Activated T-cell treated with anti-CD3 and anti-CD28 coated beads for 48 hours (primary cell): ENCODE data around the gene ZNF784.

Experiments used
- DNase-seq: peaks from one replicate; pipeline ENCODE4 v3.0.0-alpha.2; 2020; ENCODE audit warnings: low read depth

ZNF784 gene

DNA sequence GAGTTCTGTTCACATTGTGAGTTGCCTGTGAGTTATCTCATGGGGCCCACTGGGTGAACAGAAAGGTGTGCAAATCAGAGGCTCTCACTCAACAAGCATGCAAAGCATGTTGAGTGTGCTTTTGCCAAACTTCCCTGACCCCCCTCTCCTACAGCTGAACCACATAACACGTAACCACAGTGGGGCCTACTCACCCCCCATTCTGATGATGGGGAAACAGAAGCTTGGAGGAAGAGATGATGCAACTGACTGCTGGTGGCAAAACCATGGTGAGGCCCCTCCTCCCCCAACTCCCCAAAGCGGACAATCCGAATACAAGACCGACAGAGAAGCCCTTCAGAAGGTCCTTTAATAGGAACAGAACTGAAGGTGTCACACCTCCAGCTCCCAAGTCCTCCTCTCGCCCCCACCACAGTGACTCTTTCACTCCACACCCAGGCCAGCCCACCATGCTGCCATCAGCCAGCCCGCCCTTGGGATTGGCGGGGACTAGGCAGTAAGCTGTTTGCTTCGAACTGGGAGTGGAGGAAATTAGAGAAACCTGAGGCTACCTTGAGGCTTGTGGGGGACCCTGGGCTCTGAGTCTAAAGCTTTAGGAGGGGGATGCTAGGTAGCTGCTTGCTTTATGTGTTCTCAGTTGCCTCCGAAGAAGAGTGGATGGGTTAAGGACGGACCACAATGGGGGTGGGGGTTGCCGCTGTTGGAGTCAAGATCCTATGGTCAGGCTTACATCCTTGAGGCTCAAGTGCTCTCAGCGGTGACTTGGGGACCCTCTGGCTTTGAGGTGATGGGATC lies 3.8 kb downstream of the ZNF784 start:
- no peak for DNase-seq

DNA sequence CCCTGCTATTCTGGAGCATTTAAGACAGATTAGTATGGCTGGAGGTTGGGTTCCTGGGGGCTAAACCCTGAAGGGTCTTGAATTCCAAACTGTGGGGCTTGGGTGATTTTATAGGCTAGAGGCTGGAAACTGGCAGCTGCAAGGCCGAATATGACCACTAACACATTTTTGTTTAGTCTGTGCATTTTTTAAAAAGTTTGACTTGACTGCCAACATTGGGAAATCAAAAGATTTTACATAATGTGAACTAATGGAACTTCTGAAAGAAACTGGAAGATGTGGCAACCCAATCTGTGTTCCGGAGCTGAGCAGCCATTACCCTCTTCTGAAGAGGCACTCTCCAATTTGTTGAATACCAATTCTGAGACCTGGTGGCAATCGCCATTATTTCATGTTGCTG lies 5.1 kb downstream of the ZNF784 start:
- no peak for DNase-seq

DNA sequence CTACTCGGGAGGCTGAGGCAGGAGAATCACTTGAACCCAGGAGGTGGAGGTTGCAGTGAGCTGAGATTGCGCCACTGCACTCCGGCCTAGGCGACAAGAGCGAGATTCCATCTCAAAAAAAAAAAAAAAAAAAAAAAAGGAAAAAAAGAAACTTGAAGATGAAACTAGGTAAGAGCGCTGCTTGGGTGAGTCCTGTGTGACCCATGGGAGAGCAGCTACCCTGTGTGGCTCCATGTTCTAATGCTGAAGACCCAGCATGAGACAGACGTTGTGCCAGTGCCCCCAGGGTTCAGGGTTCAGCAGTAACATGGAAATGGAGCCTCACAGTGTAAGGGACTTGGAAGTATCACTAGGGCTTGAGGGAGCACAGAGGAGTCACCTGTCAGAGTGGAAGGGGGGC lies 5.9 kb downstream of the ZNF784 start:
- DNase-seq = no peak

DNA sequence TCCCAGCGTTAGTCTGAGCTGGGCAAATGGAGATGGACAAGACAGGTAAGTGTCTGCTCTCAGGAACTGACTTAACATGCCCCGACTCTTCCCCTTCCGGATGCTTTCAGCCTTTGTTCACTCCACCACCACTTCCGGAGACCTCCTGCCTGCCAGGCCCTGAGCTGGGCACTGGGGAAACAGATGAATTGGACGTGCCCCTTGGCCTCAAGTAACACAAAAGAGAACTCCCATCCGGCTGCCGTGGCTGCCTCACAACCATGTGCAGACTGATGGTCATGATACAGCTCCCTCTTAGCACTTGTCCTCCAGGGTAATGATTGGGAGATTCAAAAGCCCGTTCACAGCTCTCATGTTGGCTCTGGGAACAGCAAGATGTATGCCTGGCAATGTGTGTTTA lies 6.9 kb downstream of the ZNF784 start:
- DNase-seq = no peak

DNA sequence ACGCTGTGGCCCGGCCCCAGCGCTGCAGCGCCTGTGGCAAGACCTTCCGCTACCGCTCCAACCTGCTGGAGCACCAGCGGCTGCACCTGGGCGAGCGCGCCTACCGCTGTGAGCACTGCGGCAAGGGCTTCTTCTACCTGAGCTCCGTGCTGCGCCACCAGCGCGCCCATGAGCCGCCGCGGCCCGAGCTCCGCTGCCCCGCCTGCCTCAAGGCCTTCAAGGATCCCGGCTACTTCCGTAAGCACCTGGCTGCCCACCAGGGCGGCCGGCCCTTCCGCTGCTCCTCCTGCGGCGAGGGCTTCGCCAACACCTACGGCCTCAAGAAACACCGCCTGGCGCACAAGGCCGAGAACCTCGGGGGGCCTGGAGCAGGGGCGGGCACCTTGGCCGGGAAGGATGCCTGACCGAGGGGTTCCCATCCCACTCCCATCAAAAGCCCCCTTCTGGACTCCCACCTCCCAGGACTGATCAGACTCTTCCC lies 7.9 kb downstream of the ZNF784 start:
- DNase-seq = no peak

DNA sequence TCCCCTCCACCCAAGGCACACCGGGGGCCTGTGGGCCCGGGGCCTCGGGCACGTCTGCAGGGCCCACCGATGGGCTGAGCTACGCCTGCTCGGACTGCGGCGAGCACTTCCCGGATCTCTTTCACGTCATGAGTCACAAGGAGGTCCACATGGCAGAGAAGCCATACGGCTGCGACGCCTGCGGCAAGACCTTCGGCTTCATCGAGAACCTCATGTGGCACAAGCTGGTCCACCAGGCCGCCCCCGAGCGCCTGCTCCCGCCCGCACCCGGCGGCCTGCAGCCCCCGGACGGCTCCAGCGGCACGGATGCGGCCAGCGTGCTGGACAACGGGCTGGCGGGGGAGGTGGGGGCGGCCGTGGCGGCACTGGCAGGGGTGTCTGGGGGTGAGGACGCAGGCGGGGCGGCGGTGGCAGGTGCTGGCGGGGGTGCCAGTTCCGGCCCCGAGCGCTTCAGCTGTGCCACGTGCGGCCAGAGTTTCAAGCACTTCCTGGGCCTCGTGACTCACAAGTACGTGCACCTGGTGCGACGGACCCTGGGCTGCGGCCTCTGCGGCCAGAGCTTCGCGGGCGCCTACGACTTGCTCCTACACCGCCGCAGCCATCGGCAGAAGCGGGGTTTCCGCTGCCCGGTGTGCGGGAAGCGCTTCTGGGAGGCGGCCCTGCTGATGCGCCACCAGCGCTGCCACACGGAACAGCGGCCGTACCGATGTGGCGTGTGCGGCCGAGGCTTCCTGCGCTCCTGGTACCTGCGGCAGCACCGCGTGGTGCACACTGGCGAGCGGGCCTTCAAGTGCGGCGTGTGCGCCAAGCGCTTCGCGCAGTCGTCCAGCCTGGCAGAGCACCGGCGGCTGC lies 8.6 kb downstream of the ZNF784 start:
- no peak for DNase-seq

DNA sequence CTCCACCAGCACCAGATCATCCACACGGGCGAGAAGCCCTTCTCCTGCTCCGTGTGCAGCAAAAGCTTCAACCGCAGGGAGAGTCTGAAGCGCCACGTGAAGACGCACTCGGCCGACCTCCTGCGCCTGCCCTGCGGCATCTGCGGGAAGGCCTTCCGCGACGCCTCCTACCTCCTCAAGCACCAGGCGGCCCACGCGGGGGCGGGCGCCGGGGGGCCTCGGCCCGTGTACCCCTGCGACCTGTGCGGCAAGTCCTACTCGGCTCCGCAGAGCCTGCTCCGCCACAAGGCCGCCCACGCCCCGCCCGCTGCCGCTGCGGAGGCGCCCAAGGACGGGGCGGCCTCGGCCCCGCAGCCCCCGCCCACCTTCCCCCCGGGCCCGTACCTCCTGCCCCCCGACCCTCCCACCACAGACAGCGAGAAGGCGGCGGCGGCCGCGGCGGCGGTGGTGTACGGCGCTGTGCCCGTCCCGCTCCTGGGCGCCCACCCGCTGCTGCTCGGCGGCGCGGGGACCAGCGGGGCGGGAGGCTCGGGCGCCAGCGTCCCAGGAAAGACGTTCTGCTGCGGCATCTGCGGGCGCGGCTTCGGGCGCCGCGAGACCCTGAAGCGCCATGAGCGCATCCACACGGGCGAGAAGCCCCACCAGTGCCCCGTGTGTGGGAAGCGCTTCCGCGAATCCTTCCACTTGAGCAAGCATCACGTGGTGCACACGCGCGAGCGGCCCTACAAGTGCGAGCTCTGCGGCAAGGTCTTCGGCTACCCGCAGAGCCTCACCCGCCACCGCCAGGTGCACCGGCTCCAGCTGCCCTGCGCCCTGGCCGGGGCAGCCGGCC lies 9.4 kb downstream of the ZNF784 start:
- no peak for DNase-seq

DNA sequence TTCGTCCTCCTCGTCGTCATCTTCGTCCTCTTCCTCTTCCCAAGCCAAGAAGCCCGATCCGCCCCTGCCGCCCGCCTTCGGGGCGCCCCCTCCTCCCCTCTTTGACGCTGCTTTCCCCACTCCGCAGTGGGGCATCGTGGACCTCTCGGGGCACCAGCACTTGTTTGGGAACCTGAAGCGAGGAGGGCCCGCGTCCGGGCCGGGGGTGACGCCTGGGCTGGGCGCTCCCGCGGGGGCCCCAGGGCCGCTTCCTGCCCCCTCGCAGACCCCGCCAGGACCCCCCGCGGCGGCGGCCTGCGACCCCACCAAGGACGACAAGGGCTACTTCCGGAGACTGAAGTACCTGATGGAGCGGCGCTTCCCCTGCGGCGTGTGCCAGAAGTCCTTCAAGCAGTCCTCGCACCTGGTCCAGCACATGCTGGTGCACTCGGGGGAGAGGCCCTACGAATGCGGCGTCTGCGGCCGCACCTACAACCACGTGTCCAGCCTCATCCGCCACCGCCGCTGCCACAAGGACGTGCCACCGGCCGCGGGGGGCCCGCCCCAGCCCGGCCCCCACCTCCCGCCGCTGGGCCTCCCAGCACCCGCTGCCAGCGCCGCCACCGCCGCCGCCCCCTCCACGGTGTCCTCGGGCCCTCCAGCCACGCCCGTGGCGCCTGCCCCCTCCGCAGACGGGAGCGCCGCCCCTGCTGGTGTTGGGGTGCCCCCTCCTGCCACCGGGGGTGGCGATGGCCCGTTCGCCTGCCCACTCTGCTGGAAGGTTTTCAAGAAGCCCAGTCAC lies 10.2 kb downstream of the ZNF784 start:
- DNase-seq = no peak

DNA sequence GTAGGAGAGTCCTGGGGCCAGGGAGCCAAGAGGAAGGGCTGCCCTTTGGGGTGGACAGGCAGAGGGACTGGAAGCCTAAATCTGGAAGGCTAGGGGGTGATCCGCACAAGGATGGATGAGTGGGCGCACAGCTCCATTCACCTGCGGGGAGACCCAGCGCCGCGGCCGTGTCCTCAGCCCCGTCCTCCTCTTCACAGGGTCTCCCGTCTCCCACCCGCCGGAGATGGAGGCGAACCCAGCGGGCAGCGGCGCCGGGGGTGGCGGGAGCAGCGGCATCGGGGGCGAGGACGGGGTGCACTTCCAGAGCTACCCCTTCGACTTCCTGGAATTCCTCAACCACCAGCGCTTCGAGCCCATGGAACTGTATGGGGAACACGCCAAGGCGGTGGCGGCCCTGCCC lies 11.0 kb downstream of the ZNF784 start:
- no peak for DNase-seq

DNA sequence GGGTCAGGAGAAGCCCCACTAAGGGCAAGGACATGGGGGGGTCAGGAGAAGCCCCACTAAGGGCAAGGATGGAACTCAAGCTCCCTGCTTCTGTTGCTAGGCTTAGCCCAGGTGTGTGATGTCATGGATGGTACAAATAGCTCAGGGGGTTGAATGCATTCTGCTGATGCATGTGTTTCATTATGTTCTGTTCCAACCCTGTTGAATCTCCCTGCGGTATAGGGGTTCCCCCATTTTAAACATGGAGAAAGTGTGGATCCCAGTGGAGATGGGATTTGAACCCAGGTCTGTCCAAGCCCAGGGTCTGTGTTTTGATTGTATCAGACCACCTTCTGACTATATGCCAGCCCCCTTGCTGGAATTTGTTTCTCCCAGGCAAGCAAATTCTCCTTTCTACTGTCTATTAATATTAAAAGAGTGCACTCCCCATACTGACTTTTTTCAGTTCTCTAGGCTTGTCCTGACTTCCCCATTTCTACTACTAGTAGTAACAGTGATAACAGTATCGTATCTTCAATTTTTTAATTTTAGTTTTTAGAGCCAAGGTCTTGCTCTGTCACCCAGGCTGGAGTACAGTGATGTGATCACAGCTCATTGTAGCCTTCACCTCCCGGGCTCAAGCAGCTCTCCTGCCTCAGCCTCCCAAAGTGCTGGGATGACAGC lies 12.3 kb downstream of the ZNF784 start:
- DNase-seq = no peak

DNA sequence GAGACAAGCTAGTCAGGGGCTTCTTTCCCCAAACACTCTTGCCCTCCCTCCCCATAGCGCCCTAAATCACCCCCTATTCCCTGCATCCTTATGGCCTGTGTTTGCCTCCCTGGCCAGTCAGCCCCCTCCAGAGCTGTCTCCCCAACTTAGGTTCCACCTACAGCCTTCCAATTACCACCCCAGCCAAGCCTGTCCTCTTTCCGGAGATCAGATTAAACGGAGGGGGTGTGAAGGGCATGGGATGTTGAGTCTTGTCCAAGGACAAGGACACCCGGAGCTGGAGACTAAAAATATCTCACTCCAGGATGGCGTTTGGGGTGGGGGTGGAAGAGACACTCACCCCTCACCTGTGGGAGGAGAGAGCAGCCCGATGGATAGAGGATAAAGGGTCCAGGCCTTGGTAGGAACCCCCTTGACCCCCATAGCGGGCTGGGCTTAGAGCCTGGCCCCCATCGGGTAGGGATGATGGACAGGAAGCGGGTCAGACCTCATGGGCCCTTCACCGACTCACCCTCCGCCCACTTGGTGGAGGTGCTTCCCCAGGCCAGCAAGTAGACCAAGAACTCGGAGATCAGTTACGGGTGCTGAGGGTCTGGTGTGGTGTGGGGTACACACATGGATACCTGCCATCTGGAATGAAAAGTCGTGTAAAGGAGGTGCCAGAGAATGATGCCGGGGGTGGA lies 12.9 kb downstream of the ZNF784 start:
- DNase-seq = no peak

DNA sequence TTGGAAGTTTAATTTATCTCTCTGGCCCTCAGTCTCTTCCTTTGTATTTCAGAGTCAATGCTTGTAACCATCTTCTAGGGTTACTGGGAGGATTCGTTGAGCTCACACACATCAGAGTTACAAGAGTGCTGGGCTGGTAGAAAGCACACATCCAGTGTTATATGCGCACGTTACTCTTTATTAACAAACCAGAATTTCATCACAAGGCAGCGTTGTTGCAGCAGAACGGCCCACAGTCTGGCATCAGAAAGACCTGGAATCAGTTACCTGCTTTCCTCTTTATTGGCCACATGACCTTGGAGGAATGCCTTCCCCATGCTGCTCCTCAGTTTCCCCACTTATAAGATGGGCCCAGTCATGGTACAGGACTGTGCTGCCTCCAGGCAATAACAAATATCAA lies 15.0 kb downstream of the ZNF784 start:
- no peak for DNase-seq

DNA sequence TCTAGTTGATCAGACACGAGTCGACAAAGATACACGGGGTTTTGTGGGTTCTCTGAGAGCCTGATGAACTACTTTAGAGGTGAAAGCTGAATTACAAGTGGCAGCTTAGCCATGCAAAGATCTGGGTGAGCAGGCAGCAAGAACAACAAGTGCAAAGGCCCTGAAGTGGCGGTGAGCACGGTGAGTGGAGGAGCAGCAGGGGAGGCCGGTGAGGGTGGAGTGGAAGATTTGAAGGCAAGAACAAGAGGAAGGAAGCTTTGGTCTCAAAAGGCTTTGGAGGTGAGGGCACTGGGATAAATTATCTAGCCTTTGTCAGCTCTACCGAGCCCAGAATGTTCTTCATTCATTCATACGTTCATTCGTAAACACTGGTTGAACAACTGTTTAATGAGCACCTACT lies 17.5 kb downstream of the ZNF784 start:
- DNase-seq = no peak

DNA sequence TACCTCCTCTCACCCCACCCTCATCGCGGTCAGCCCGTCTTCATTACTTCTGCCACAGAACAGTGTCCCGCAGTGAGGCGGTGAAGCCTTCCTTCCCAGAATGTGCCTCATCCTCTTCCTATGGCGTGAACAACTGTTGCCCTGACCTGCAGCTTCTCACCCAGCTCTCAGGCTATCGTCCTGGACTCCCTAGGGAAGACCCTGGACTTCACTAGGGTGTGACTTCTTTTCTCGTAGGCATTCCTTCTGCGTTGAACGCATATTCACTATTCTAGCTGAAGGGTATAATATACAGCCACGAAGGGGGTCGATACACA lies 17.9 kb downstream of the ZNF784 start:
- DNase-seq = no peak

DNA sequence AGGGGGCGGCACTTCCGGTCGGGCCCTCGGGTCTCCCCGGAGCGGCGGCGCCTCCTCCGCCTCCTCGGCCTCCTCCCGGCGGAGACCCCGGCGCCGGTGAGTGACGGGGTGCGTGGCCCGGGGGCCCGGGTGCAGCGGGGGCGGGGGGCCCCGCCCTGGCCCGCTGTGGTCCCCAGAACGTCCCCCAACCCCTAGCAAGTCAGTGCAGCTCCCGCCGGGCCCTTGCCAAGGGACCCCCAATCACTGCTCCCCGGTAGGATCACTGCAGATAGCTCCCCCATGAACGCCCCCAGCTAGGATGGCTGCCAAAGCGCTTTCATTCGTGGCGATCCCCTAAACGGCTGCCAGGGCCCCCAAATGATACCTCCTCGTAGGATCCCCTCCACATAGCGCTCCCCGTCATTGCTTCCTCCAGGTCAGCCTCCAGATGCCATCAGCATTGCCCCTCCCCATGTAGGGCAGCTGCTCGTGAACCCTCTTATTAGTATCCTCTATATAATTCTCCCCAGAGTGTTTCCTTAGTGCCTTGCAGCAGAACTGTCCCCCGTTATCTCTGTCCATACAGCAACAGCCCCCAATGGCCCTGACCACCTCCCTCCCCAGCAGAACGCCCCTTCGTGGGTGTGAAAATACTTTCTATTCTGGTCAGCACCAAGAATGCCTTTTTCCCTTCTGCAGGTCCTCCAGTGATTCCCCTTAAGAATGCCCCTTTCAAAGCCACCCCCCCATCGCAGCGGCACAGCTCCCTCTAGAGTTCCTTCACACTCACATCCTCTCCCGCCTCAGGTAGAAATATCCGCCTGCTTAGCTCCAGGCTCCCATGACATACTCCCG lies 18.5 kb downstream of the ZNF784 start, which contains the start of gene ZNF865:
TSS of gene ZNF865 (plus strand) at position 11 of the 834 bp plus-strand sequence. CDS start 7,972 bp downstream, outside the sequence.
- peak; percentile 57 for DNase-seq

DNA sequence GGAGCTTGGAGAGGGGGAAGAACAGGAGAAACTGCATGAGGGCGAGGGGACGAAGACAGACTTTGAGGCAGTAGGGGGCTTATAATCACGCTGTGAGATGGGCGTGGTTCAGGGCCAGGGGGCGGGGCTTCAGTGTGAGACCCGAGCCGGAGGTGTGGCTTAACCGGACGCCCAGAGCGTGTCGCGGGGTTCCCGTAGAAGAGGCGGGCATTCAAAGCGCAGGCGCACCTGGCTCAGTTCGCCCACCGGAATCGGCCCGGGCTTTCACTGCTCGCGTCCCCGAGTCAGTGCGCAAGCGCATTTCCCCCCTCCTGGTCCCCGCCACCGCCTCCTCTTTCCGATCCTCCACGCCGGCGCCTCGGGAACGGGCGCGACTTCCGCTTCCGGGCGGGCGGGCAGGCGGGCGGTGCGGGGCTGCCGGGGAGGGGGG lies 19.1 kb downstream of the ZNF784 start:
- DNase-seq = peak; percentile 99

DNA sequence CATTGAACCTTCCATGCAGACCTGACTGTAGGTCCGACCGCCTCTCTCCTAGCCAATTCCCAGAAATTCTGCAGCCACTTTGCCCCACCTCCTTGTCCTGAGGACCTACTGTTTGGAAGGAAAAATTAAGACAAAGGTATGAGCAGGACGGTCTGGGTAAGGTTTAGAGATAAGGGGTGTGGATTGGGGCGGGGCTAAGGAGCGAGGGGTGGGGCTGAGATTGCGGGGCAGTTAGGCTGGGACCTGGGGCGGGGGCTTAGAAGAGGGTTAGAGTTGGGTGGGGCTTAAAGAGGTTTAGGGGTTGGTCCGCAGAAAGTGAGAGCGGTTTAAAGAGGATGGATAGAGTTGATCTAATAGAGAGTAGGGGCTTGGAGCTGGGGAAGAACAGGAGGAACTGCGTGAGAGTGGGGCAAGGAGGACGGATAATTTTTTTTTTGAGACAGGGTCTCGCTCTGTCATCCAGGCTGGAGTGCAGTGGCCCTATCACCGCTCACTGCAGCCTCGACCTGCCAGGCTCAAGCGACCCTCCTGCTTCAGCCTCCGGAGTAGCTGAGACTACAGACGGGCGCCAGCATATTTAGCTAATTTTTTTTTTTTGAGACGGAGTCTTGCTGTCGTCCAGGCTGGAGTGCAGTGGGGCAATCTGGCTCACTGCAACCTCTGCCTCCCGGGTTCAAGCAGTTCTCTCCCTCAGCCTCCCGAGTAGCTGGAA lies 20.6 kb downstream of the ZNF784 start:
- no peak for DNase-seq

DNA sequence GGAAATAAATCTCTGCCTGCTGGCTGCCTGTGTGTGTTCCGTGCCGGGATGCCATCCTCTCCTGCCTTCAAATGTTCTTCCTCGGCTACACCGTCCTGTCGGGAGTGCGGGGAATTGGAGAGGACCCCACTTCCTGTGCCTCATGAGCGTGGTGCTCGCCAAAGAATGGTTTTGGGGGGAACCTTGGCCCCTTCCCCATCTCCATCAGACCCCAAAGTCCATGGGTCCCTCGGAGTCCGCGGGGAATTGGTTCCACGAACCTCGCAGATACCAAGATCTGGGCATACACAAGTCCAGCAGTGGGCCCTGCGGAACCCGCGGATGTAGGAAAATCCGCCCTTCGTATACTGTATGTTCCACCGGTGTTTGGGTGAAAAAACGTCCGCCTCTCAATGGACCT lies 21.3 kb downstream of the ZNF784 start:
- DNase-seq = no peak
